Central memory CD4-positive, alpha-beta T cell (primary cell): ENCODE measurements around the gene ANXA6.
"Not testable (repeated sequence)": the region's sequence is repeated elsewhere in the genome, so short reads cannot be mapped to it uniquely, and the experiment has no call there.

Source experiments
- DNase-seq: peaks from one replicate; pipeline ENCODE4 v3.0.0; 2022

The ANXA6 gene

GRCh38 chr5:151180291-151180690, 22.7 kb upstream of the ANXA6 start:
- no peak for DNase-seq

- DNase-seq: no peak
These were observed 21.9 kb upstream of the ANXA6 start for GRCh38 chr5:151179489-151179840.

- no peak for DNase-seq
These were observed 21.4 kb upstream of the ANXA6 start for GRCh38 chr5:151178777-151179488.

GRCh38 chr5:151178372-151178771, 20.8 kb upstream of the ANXA6 start:
- DNase-seq: no peak

GRCh38 chr5:151176268-151176667, 18.7 kb upstream of the ANXA6 start:
- not testable (repeated sequence) for DNase-seq

- DNase-seq: no peak
These were observed 17.1 kb upstream of the ANXA6 start for GRCh38 chr5:151174612-151175101.

GRCh38 chr5:151173711-151174611, 16.4 kb upstream of the ANXA6 start:
- no peak for DNase-seq

GRCh38 chr5:151171529-151171928, 13.9 kb upstream of the ANXA6 start:
- DNase-seq: no peak

GRCh38 chr5:151168602-151169344, 11.2 kb upstream of the ANXA6 start:
- no peak for DNase-seq

- no peak for DNase-seq
These were observed 9.4 kb upstream of the ANXA6 start for GRCh38 chr5:151167022-151167421.

GRCh38 chr5:151164687-151165392, 7.3 kb upstream of the ANXA6 start:
- DNase-seq: peak; percentile 76

- DNase-seq: no peak
These were observed 5.2 kb upstream of the ANXA6 start for GRCh38 chr5:151162776-151163175.

- no peak for DNase-seq
These were observed 2.2 kb upstream of the ANXA6 start for GRCh38 chr5:151159649-151160373.

GRCh38 chr5:151158287-151158661, 695 bp upstream of the ANXA6 start:
- DNase-seq: no peak

- peak; percentile 16 for DNase-seq
These were observed 815 bp downstream of the ANXA6 start for GRCh38 chr5:151156507-151157420.

- DNase-seq: peak; percentile 29
These were observed 1.6 kb downstream of the ANXA6 start for GRCh38 chr5:151155775-151156506.

GRCh38 chr5:151154931-151155774, 2.4 kb downstream of the ANXA6 start:
- peak; percentile 77 for DNase-seq

GRCh38 chr5:151153766-151154272, 3.8 kb downstream of the ANXA6 start:
- no peak for DNase-seq

- no peak for DNase-seq
These were observed 4.3 kb downstream of the ANXA6 start for GRCh38 chr5:151153300-151153699.
